Effector memory CD4-positive, alpha-beta T cell (primary cell): ENCODE measurements around the gene MACROH2A1.

Source experiments
- DNase-seq, 3 donors: peaks; one replicate each; pipeline ENCODE4 v3.0.0-alpha.2; 2020
- H3K27ac ChIP-seq: 2 replicates; pipeline ENCODE4 v1.7.0; 2013; ENCODE audit warnings: mild to moderate bottlenecking, low read length, moderate library complexity; ENCODE audit not compliant: insufficient read depth, poor library complexity, severe bottlenecking
- H3K27me3 ChIP-seq: replicated peaks from 2 replicates; pipeline ENCODE4 v1.7.0; 2013; ENCODE audit warnings: mild to moderate bottlenecking, low read length; ENCODE audit not compliant: insufficient read depth, control insufficient read depth, poor library complexity, severe bottlenecking
- H3K36me3 ChIP-seq: 2 replicates; pipeline ENCODE4 v1.7.0; 2013; ENCODE audit warnings: mild to moderate bottlenecking, low read length, moderate library complexity; ENCODE audit not compliant: control insufficient read depth, insufficient read depth
- H3K4me1 ChIP-seq: 2 replicates; pipeline ENCODE4 v1.7.0; 2013; ENCODE audit warnings: low read length, mild to moderate bottlenecking; ENCODE audit not compliant: control insufficient read depth, insufficient read depth, poor library complexity, severe bottlenecking
- H3K4me3 ChIP-seq: 2 replicates; pipeline ENCODE4 v1.7.0; 2013; ENCODE audit warnings: low read length, low read depth, mild to moderate bottlenecking; ENCODE audit not compliant: insufficient read depth, poor library complexity, severe bottlenecking
- H3K9me3 ChIP-seq: 2 replicates; pipeline ENCODE4 v1.7.0; 2013; ENCODE audit warnings: mild to moderate bottlenecking, low read length, moderate library complexity; ENCODE audit not compliant: control insufficient read depth

Gene MACROH2A1

DNA sequence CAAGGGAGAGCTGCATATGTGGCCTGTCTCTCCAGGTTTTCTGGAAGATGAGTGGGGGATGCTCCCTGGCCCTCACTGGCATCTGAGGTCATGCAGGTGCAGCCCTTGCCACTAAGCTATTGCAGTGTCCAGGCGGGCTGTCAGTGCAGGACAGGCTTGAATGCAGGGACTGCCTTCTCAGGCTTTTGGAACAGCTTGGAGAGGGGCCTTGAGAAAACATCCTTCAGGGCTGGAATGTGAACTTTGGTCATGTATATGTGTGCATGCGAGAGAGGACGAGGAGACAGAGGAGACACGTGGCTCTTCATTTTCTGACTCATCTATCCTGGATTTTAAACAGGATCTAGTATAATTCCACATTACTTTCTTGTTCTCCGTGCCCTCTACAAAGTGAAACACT is 90.3 kb downstream of the MACROH2A1 start:
- no peaks in the 10 kb centered on the region for H3K27me3 ChIP-seq

GRCh38 chr5:135308245-135308644 is 90.8 kb downstream of the MACROH2A1 start:
- H3K4me1 ChIP-seq: no peaks in the 10 kb centered on the region
- no peaks in the 10 kb centered on the region for H3K9me3 ChIP-seq
- H3K27me3 ChIP-seq: no peaks in the 10 kb centered on the region
- H3K4me3 ChIP-seq: no peak overlapping the region
- H3K27ac ChIP-seq: no peak overlapping the region
- DNase-seq: no peak
- no peaks in the 10 kb centered on the region for H3K36me3 ChIP-seq

More for the DNA sequence above, 90.3 kb downstream of the MACROH2A1 start:
- Histone ChIP-seq H3K36me3 (no peaks in the 10 kb centered on the region), H3K4me1 (no peaks in the 10 kb centered on the region), H3K27ac (no peak overlapping the region), H3K4me3 (no peak overlapping the region), H3K9me3 (no peaks in the 10 kb centered on the region)
- no peak for DNase-seq

DNA sequence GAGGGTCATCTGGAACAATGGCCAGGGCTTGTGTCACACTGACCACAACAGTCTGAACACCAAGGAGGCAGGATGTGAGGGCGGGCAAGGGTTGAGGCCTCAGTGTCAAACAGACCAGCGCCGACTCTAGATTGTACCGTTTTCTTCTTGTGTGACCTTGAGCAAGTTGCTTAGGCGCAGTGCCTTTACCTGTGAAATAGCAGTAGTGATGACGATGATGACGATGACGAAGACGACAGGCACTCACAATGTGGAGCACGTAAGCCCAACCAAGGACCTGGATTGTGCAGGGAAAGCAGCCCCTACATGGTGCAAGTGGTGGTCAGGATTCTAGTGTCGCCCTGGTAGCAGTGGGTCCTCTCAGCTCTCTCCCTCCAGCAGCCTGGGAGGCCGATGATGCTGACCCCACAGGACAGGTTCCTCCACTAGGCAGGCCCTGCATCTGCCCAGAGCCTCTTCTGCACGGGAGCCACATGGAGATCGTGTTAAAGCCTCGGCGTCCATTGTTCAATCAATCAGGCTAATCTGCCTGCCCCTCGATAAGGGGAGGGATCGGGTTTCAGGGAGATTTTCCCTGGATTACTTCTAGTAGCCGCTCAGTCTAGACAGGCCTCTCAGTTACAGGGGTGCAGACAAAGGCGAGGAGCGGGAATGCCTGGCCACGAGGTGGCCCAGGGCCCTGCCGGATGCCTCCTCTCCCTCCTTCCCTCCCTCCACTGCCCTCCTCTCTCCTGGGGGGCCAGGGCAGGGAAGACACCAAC is 91.7 kb downstream of the MACROH2A1 start:
- no peak for DNase-seq
- no peak overlapping the region for H3K4me3 ChIP-seq

DNA sequence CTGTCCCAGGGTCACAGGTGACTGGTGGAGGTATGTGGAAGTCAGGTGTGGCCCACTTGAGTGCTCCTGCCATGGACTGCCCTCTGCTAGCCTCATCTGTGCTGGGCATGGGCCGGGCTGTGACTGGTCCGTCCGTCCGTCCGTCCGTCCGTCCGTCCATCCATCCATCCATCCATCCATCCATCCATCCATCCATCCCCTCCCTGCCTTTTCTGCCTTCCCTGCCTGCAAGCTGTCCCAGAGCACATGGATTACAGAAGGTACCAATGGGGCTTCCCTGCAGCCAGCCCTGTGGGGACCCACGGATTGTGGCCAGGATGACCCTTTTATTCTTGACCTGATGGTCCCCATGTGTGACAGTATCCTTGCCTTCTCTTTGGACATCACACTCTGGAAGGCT is 92.5 kb downstream of the MACROH2A1 start:
- no peaks in the 10 kb centered on the region for H3K4me1 ChIP-seq
- H3K27ac ChIP-seq: no peak overlapping the region
- no peaks in the 10 kb centered on the region for H3K27me3 ChIP-seq
- no peaks in the 10 kb centered on the region for H3K9me3 ChIP-seq
- H3K4me3 ChIP-seq: no peak overlapping the region
- DNase-seq: no peak
- no peaks in the 10 kb centered on the region for H3K36me3 ChIP-seq

More for the DNA sequence above, 91.7 kb downstream of the MACROH2A1 start:
- Histone ChIP-seq H3K27ac (no peak overlapping the region), H3K36me3 (no peaks in the 10 kb centered on the region), H3K27me3 (no peaks in the 10 kb centered on the region), H3K9me3 (no peaks in the 10 kb centered on the region), H3K4me1 (no peaks in the 10 kb centered on the region)

- Histone ChIP-seq H3K4me3 (no peak overlapping the region), H3K27me3 (no peaks in the 10 kb centered on the region), H3K36me3 (no peaks in the 10 kb centered on the region), H3K9me3 (no peaks in the 10 kb centered on the region), H3K27ac (no peak overlapping the region), H3K4me1 (no peaks in the 10 kb centered on the region)
- no peak for DNase-seq
These were observed 94.4 kb downstream of the MACROH2A1 start for GRCh38 chr5:135304352-135305221.

DNA sequence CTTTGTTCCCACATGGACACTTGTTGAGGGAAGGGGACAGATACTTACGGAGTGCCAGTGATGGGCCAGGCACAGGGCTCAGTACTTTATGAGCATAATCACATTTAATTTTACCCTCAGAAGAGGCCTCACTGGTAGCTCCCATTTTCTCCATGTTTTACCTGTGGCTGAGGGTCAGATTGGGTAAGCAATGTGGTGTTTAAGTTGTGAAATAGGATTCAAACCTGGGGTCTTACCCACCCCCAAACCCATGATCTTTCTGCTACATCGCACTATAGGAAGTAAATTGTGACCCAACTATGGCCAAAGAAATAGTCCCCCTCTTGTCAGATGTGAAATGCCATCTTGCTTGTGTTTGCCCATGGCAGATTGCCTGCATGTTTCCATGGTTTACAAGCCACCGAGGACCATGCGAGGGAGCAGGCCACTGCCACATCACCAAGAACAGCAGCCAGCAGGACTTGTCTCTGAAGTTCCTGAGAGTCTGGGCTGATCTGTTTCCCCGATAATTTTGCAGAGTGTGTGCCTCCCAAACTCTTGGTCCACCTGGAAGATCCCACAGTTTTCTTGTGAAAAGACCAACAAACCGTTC is 95.4 kb downstream of the MACROH2A1 start:
- DNase-seq: no peak

DNA sequence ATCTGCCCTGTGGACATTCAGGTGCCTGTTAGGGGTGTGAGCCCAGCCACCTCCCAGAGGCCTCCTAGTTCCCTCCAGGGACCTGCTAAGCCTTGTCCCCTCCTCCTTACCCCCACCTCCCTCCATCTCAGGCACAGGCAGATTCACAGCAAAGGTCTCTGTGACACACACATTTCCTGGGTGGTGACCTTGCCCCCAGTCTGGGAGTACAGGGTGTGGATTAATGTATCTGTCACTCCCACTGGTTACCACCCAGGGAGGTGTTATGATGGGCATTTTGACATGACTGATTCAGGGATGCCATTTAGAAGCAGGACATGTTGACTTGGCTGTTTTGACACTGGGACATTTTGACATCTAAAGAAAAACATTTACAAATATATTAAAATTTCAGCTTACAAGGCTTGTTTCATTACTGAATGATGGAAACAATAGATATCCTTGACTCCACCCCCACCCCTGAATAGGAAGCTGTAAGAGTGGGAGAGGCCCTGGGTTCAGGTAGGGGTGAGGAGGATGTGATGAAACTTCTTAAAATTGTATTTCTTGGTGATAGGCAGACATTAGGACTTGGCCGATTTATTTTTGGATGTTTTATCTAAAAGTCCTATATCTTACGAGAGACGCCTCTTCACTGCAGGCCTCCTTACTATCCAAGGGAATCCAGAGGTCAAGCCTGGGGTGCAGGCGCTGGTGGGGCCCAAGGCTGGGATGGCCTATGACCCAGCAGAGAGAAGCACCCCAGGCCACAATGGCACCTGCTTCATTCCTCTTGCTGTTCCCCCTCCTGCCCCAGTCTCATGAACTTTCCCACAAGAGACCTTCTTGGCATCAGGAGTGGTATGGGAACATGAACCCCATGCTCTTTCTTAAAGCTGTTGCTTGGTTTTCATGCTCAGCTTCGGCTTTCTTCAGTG is 101.9 kb downstream of the MACROH2A1 start:
- no peak overlapping the region for H3K4me3 ChIP-seq
- no peak overlapping the region for H3K27ac ChIP-seq
- DNase-seq: no peak
- no peaks in the 10 kb centered on the region for H3K36me3 ChIP-seq
- no peaks in the 10 kb centered on the region for H3K27me3 ChIP-seq
- H3K9me3 ChIP-seq: no peaks in the 10 kb centered on the region
- H3K4me1 ChIP-seq: no peaks in the 10 kb centered on the region

More for the DNA sequence above, 95.4 kb downstream of the MACROH2A1 start:
- Histone ChIP-seq H3K4me3 (no peak overlapping the region), H3K4me1 (no peaks in the 10 kb centered on the region), H3K9me3 (no peaks in the 10 kb centered on the region), H3K36me3 (no peaks in the 10 kb centered on the region), H3K27me3 (no peaks in the 10 kb centered on the region), H3K27ac (no peak overlapping the region)

DNA sequence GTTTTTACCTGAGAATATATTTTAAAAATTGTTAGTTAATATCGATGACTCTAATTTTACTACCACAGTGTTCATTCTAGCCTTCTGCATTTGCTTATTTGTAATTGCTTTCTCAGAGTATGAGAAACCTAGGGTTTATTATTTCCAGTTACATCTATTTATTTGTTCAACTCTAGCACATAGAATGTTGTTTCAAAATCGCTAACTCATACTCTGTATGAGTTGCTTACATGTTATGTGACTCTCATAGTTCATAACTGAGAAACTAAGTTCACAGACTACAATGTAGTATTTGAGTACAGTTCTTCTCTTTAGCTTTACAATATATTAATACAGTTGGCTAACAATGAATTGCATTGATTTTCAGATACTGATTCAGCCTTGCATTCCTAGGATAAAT is 103.2 kb downstream of the MACROH2A1 start:
- no peaks in the 10 kb centered on the region for H3K36me3 ChIP-seq

DNA sequence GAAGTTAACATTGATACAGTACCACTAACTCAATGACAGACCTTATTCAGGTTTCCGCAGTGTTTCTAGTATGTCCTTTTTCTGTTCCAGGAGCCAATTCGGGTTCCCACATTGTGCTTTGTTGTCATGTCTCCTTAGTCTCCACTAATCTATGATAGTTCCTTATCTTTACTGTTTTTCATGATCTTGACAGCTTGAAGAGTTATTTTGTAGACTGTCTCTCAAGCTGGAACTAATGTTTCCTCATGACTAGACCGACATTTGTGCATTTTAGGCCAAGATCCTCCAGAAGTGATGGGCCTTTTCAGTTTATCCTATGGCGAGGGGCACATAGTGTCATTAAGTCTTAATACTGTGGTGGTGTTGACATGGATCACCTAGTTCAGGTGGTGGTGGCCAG is 104.2 kb downstream of the MACROH2A1 start:
- no peak overlapping the region for H3K4me3 ChIP-seq

More for the DNA sequence above, 103.2 kb downstream of the MACROH2A1 start:
- no peak for DNase-seq
- Histone ChIP-seq H3K9me3 (no peaks in the 10 kb centered on the region), H3K27ac (no peak overlapping the region), H3K4me3 (no peak overlapping the region), H3K4me1 (no peaks in the 10 kb centered on the region), H3K27me3 (no peaks in the 10 kb centered on the region)

More for the DNA sequence above, 104.2 kb downstream of the MACROH2A1 start:
- Histone ChIP-seq H3K36me3 (no peaks in the 10 kb centered on the region), H3K9me3 (no peaks in the 10 kb centered on the region), H3K4me1 (no peaks in the 10 kb centered on the region), H3K27ac (no peak overlapping the region), H3K27me3 (no peaks in the 10 kb centered on the region)
- DNase-seq: no peak
